Activated T-helper 17 cell treated with anti-CD3 and anti-CD28 coated beads, Interleukin-2, amount 50 U/mL, for 72 hours (primary cell): ENCODE results near the gene ZNF423. TPM values are rescaled to one million over a fixed set of nuclear protein-coding genes. Genes with fewer than 3 reads are reported as not detected.

ENCODE experiments used
- ATAC-seq: fragments of 150-1000 bp; cut with Tn5 transposase; replicated peaks from 2 replicates; pipeline ENCODE4 v1.10.0; 2021; ENCODE audit warnings: mild to moderate bottlenecking, moderate library complexity
- H3K27ac Mint-ChIP-seq: one replicate; pipeline ENCODE4 v1.8.0; 2022; ENCODE audit warnings: mixed read lengths
- H3K27me3 Mint-ChIP-seq: one replicate; pipeline ENCODE4 v1.8.0; 2022; ENCODE audit warnings: mixed read lengths
- H3K36me3 Mint-ChIP-seq: one replicate; pipeline ENCODE4 v1.8.0; 2022; ENCODE audit warnings: low read depth, mild to moderate bottlenecking, mixed read lengths
- H3K4me1 Mint-ChIP-seq: one replicate; pipeline ENCODE4 v1.8.0; 2022; ENCODE audit warnings: mixed read lengths
- H3K4me3 Mint-ChIP-seq: one replicate; pipeline ENCODE4 v1.8.0; 2022; ENCODE audit warnings: mild to moderate bottlenecking, mixed read lengths
- H3K9me3 Mint-ChIP-seq: one replicate; pipeline ENCODE4 v1.8.0; 2022; ENCODE audit warnings: mixed read lengths
- total RNA-seq, 2 donors: library from RNA; stranded (reverse); gene quantifications; one replicate each; pipeline ENCODE4 v1.2.3, GENCODE V29; 2022

Gene ZNF423
- total RNA-seq, 2 donors from 2014 or later: not detected

GRCh38 chr16:49698931-49699840 is 156.7 kb downstream of the ZNF423 start:
- H3K27ac Mint-ChIP-seq: no peak overlapping the region
- ATAC-seq: no peak
- H3K4me3 Mint-ChIP-seq: no peak overlapping the region

DNA sequence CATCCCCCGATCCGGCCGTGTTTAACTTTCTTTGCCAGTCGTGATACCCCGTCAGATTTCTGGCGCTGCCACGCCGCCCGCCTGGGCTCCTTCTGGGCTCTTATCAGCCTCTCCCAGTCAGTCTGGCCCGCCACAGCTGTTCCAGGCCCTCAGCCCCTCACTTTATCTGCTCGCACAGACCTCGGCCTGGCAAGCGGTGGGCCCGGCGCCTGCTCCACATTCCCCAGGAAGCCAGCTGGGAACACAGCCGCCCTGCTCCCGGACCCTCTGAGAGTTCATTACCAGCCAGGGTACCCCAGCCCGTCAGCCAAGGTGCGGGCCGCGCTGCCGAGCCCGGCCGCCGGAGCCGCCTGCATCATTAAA is 157.5 kb downstream of the ZNF423 start:
- ATAC-seq: no peak
- Mint-ChIP-seq H3K9me3 (no peaks in the 10 kb centered on the region), H3K4me1 (no peaks in the 10 kb centered on the region), H3K27ac (no peak overlapping the region), H3K27me3 (peaks cover 3% of the 10 kb centered on the region), H3K4me3 (no peak overlapping the region), H3K36me3 (no peaks in the 10 kb centered on the region)

More at GRCh38 chr16:49698931-49699840, 156.7 kb downstream of the ZNF423 start:
- H3K27me3 Mint-ChIP-seq: peaks cover 3% of the 10 kb centered on the region
- no peaks in the 10 kb centered on the region for H3K9me3 Mint-ChIP-seq
- no peaks in the 10 kb centered on the region for H3K36me3 Mint-ChIP-seq
- H3K4me1 Mint-ChIP-seq: no peaks in the 10 kb centered on the region

DNA sequence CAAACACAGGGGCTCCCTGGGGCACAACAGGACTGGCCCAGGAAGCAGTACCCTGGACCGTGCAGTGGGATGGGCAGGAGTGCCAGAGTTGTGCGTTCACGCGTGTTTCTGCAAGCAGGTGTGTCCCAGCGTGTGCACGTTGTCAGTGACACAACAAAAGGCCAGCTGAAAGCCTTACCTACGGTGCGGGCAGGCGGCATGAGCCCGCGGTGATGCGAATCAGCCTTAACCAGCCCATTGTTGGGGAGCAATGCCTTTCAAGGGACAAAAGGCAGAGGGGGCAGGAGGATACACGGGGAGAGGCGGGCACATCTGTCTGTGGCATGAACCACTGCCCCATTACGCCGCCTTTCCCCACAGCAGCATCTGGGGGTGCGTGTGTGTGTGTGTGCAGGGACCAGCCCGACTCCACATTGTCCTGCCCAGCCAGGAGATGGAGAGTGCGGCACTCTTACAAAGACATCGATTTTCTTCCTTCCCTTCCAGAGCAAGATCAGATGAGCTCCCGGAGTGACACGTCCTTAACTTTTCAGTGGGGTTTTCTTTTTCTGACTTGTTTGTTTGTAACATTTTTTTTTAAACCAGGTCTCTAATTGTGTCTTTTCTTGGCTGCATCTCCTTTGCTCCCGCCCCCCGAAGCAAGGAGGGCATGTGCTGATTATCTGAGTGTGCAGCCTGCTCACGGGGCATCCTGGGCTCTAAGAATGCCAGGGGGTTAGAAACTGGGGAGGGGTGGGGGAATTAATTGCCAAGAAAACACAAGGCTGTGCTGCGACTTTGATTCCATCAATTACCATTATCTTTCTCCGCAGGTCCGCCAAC is 158.1 kb downstream of the ZNF423 start:
- Mint-ChIP-seq H3K9me3 (no peaks in the 10 kb centered on the region), H3K27me3 (peaks cover 3% of the 10 kb centered on the region), H3K36me3 (no peaks in the 10 kb centered on the region), H3K4me3 (no peak overlapping the region), H3K27ac (no peak overlapping the region), H3K4me1 (no peaks in the 10 kb centered on the region)
- no peak for ATAC-seq

DNA sequence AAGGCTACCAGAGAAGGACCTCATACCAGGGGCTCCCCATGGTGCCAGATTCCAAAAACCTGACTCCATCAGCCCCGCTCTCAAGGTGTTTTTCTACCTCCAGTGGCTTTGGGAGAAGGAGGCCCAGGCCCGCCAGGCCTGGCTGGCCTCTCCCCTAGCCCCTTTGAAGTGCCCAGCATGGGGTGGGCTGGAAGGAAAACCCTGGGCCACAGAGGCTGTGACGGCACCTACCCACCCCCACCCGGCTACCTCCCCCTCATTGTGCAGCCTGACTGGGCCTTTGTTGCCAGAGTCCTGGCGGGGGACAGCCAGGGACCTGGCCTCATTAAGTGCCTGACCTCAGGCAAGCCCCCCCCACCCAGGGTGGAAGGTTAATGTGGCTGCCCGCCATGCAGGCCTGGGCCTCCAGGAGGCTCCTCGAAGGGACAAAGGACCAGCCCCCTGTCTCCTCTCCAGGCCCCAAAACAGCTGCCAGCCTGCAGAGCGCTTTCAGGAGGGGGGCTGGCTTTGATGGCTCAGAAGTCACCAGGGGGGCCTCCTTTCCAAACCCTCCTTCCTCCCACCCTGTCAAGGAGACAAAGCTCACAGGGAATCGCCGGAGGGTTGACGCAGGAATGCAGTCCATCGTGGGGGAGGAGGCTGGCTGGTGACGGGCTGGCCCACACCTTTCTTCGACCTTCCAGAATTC is 159.4 kb downstream of the ZNF423 start:
- Mint-ChIP-seq H3K36me3 (no peaks in the 10 kb centered on the region), H3K27me3 (peaks cover 3% of the 10 kb centered on the region), H3K9me3 (no peaks in the 10 kb centered on the region), H3K27ac (no peak overlapping the region), H3K4me3 (no peak overlapping the region), H3K4me1 (no peaks in the 10 kb centered on the region)
- ATAC-seq: no peak

GRCh38 chr16:49695782-49696413 is 160.0 kb downstream of the ZNF423 start:
- Mint-ChIP-seq H3K4me3 (no peak overlapping the region), H3K27me3 (peaks cover 3% of the 10 kb centered on the region), H3K4me1 (no peaks in the 10 kb centered on the region), H3K27ac (no peak overlapping the region), H3K36me3 (no peaks in the 10 kb centered on the region), H3K9me3 (no peaks in the 10 kb centered on the region)
- ATAC-seq: no peak

DNA sequence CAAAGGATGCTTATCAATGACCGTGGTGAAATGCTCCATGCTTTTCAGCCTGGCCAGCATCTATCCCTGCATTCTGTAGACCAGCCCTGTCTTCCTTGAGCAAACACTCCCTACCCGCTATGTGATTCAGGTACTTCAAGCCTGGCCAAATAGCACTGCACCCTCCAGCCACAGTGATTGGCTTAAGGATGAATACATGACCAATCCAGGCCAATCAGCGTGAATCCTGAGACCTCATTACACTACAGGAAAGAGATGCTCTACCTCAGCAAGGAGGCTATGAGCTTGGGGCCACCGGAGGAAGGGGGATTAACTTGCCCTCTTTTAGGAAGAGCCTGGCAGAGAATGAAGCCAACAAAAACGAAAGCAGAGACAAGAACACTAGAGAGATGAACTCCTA is 162.5 kb downstream of the ZNF423 start:
- H3K9me3 Mint-ChIP-seq: no peaks in the 10 kb centered on the region
- peaks cover 6% of the 10 kb centered on the region for H3K27me3 Mint-ChIP-seq
- no peaks in the 10 kb centered on the region for H3K36me3 Mint-ChIP-seq
- no peak overlapping the region for H3K27ac Mint-ChIP-seq
- no peak overlapping the region for H3K4me3 Mint-ChIP-seq
- no peaks in the 10 kb centered on the region for H3K4me1 Mint-ChIP-seq
- ATAC-seq: no peak

GRCh38 chr16:49690778-49691177 is 165.1 kb downstream of the ZNF423 start:
- Mint-ChIP-seq H3K4me3 (no peak overlapping the region), H3K36me3 (no peaks in the 10 kb centered on the region), H3K27me3 (peaks cover 26% of the 10 kb centered on the region), H3K27ac (no peak overlapping the region), H3K9me3 (no peaks in the 10 kb centered on the region), H3K4me1 (no peaks in the 10 kb centered on the region)
- ATAC-seq: no peak

DNA sequence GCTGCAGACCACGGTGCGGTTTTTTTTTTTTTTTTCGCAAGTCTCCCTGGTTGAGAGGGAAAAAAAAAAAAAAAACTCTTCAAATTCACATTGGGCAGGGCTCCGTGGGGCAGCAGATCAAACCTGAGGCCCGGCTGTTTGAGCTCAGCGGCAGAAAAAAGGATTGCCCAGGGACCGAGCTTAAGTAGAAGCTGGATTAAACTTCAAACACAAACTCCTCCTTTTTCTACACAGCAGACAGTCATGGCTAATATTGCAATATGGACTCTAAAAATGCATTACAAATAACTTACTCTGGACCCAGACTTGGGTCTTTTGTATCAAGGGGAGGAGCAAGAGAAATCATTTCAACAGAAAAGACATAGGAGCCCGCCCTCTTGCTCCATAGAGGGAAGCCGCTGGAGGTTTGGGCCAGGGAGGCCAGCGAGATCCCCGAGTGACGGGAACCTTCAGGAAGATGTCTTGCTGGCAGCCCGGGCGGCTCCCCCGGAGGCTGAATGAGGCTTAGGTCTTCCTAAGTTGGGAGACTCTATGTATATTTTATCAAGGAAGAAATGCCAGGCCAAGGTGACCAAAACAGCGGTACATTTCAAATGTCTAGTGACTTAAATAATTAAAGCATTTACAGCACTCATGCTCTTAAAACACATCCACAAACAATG is 167.7 kb downstream of the ZNF423 start:
- H3K4me3 Mint-ChIP-seq: no peak overlapping the region
- peaks cover 29% of the 10 kb centered on the region for H3K27me3 Mint-ChIP-seq
- no peaks in the 10 kb centered on the region for H3K9me3 Mint-ChIP-seq
- H3K27ac Mint-ChIP-seq: no peak overlapping the region
- H3K4me1 Mint-ChIP-seq: no peaks in the 10 kb centered on the region
- no peak for ATAC-seq
- H3K36me3 Mint-ChIP-seq: no peaks in the 10 kb centered on the region

GRCh38 chr16:49687476-49688002 is 168.4 kb downstream of the ZNF423 start:
- H3K4me3 Mint-ChIP-seq: no peak overlapping the region
- no peak for ATAC-seq
- H3K27ac Mint-ChIP-seq: no peak overlapping the region

GRCh38 chr16:49684696-49685095 is 171.2 kb downstream of the ZNF423 start:
- no peak overlapping the region for H3K4me3 Mint-ChIP-seq
- H3K27me3 Mint-ChIP-seq: peaks cover 36% of the 10 kb centered on the region
- no peak for ATAC-seq
- H3K36me3 Mint-ChIP-seq: no peaks in the 10 kb centered on the region
- H3K9me3 Mint-ChIP-seq: no peaks in the 10 kb centered on the region
- H3K4me1 Mint-ChIP-seq: no peaks in the 10 kb centered on the region
- H3K27ac Mint-ChIP-seq: no peak overlapping the region

More at GRCh38 chr16:49687476-49688002, 168.4 kb downstream of the ZNF423 start:
- H3K27me3 Mint-ChIP-seq: peaks cover 32% of the 10 kb centered on the region
- H3K9me3 Mint-ChIP-seq: no peaks in the 10 kb centered on the region
- H3K36me3 Mint-ChIP-seq: no peaks in the 10 kb centered on the region
- no peaks in the 10 kb centered on the region for H3K4me1 Mint-ChIP-seq

DNA sequence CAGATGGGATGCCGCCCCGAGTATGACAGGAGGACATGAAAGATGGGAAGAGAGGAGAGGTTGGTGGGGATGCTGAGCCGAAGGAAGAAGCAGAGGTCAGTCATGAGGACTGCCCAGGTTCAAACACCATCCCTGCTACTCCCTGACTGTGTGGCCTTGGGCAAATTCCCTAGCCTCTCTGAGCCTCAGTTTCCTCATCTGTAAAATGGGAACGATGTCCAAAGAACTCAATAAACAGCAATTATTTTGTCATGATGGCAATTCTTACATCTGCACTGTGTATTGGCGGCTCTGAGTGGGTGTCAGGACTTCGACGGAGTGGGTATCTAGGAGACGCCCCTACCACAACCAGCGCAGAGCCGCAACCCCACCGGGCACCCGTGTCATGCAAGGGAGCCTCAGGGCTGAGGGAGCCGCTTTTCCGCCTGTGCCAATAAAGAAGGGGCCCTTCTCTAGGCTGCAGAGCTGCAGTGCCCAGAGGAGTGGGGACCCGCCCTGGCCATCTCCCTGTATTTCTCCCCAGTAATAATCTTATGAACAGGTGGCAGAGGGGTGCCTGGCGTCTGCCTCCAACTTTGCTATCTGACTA is 173.2 kb downstream of the ZNF423 start:
- no peak overlapping the region for H3K4me3 Mint-ChIP-seq
- H3K9me3 Mint-ChIP-seq: no peaks in the 10 kb centered on the region
- no peak for ATAC-seq
- no peaks in the 10 kb centered on the region for H3K4me1 Mint-ChIP-seq
- H3K27ac Mint-ChIP-seq: no peak overlapping the region
- peaks cover 24% of the 10 kb centered on the region for H3K27me3 Mint-ChIP-seq
- no peaks in the 10 kb centered on the region for H3K36me3 Mint-ChIP-seq

DNA sequence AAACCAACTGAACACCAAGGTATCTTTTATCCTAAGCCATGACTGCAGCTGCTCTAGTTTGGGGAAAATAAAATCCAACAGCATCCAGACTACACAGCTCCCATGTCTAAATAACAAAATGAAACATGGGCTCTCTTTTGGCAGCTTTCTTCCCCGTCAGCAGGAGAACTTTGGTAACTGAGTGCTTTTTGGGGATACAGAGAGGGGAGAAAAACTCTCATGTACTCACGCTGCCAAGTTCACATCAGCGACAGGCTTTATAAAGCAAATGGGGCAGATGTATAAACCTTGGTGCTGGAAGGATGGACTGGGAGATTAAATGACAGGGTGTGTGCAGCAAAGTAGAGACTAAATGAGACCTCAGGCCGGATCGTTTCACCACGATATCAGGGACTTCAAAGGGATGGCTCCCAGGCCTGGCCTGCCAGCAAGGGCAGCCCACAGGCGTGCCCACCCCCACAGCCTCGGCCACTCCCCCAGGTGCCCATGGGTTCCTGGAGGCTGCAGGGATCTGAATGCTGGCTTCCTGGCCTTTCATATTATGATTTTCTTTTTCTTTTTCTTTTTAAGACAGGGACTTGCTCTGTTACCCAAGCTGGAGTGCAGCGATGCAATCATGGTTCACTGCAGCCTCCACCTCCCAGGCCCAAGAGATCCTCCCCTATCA is 174.6 kb downstream of the ZNF423 start:
- no peak for ATAC-seq
- Mint-ChIP-seq H3K27ac (no peak overlapping the region), H3K4me1 (no peaks in the 10 kb centered on the region), H3K27me3 (peaks cover 12% of the 10 kb centered on the region), H3K36me3 (no peaks in the 10 kb centered on the region), H3K4me3 (no peak overlapping the region), H3K9me3 (no peaks in the 10 kb centered on the region)

GRCh38 chr16:49679095-49679494 is 176.8 kb downstream of the ZNF423 start:
- H3K27me3 Mint-ChIP-seq: peaks cover 6% of the 10 kb centered on the region

More at GRCh38 chr16:49679095-49679494, 176.8 kb downstream of the ZNF423 start:
- no peak overlapping the region for H3K4me3 Mint-ChIP-seq
- no peaks in the 10 kb centered on the region for H3K36me3 Mint-ChIP-seq
- ATAC-seq: no peak
- H3K4me1 Mint-ChIP-seq: no peaks in the 10 kb centered on the region
- no peak overlapping the region for H3K27ac Mint-ChIP-seq
- no peaks in the 10 kb centered on the region for H3K9me3 Mint-ChIP-seq
